H1 (cell line): Measurements from ENCODE around the gene PRR30. TPM values are rescaled to one million over a fixed set of nuclear protein-coding genes. Genes with fewer than 3 reads are reported as not detected.

Source experiments
- CTCF ChIA-PET: fragments of 300-600 bp; sonication (Branson Sonifier 250); formaldehyde crosslinking; loops from one replicate; lab custom pipeline; 2021; ENCODE audit not compliant: partially characterized antibody; lab: Charles Lee
- POLR2A ChIA-PET: fragments of 300-600 bp; sonication (Branson Sonifier 250); formaldehyde crosslinking; loops from one replicate; lab custom pipeline; 2021; ENCODE audit warnings: inconsistent platforms; ENCODE audit not compliant: partially characterized antibody; lab: Charles Lee
- DNase-seq, 2 experiments: peaks; one replicate each; pipeline versions ENCODE4 v3.0.0 to v3.0.0-alpha.2; 2010 to 2022; ENCODE audit warnings: low spot score in 2 of 2, low read depth in 1 of 2, mixed read lengths in 1 of 2
- FAIRE-seq: peaks from 2 replicates; lab custom pipeline; 2011; peaks lifted over from hg19 to GRCh38; lab: Jason Lieb, UNC
- H2AFZ ChIP-seq: 2 replicates; pipeline ENCODE4 v1.8.1; 2012; ENCODE audit warnings: low read length, inconsistent platforms
- H2AK5ac ChIP-seq: 2 replicates; pipeline ENCODE4 v1.6.1; 2013; ENCODE audit warnings: low read depth, low read length
- H2BK120ac ChIP-seq: replicated peaks from 2 replicates; pipeline ENCODE3; 2013; ENCODE audit warnings: low read depth, low read length, inconsistent platforms
- H2BK12ac ChIP-seq: 2 replicates; pipeline ENCODE4 v1.6.1; 2013; ENCODE audit warnings: low read depth, low read length
- H2BK15ac ChIP-seq: 2 replicates; pipeline ENCODE4 v1.6.1; 2013; ENCODE audit warnings: low read length
- H2BK20ac ChIP-seq: 2 replicates; pipeline ENCODE4 v1.6.1; 2013; ENCODE audit warnings: low read length
- H2BK5ac ChIP-seq: 2 replicates; pipeline ENCODE4 v1.6.1; 2013; ENCODE audit warnings: low read depth, low read length
- H3K14ac ChIP-seq: 2 replicates; pipeline ENCODE4 v1.6.1; 2013; ENCODE audit warnings: inconsistent platforms; ENCODE audit not compliant: insufficient read length
- H3K18ac ChIP-seq: 2 replicates; pipeline ENCODE4 v1.6.1; 2013; ENCODE audit warnings: low read length; ENCODE audit errors: extremely low read depth
- H3K23ac ChIP-seq: 2 replicates; pipeline ENCODE4 v1.6.1; 2013; ENCODE audit warnings: inconsistent platforms; ENCODE audit not compliant: insufficient read length
- H3K23me2 ChIP-seq: 2 replicates; pipeline ENCODE4 v1.6.1; 2013; ENCODE audit warnings: low read depth, low read length
- H3K27ac ChIP-seq: 2 replicates; pipeline ENCODE4 v1.6.1; 2011; ENCODE audit warnings: low read depth, low read length, inconsistent platforms
- H3K27me3 ChIP-seq, 4 experiments: replicated peaks in 1 of 4; 1 replicate in 1 of 4; 2 replicates in 3 of 4; pipeline versions ENCODE4 v1.6.1 to v1.8.1; 2011 to 2013; ENCODE audit warnings: low read length in 3 of 4, mild to moderate bottlenecking in 3 of 4, inconsistent platforms in 2 of 4, mixed read lengths in 2 of 4, moderate library complexity in 1 of 4; ENCODE audit not compliant: control insufficient read depth in 3 of 4, insufficient read depth in 3 of 4; ENCODE audit errors: extremely low read depth in 1 of 4
- H3K36me3 ChIP-seq, 4 experiments: 2 replicates each; pipeline versions ENCODE4 v1.6.1 to v1.8.1; 2011 to 2013; ENCODE audit warnings: mild to moderate bottlenecking in 4 of 4, low read length in 3 of 4, moderate library complexity in 2 of 4, control low read depth in 1 of 4, inconsistent platforms in 1 of 4; ENCODE audit not compliant: insufficient read depth in 4 of 4, control insufficient read depth in 2 of 4
- H3K4ac ChIP-seq: replicated peaks from 2 replicates; pipeline ENCODE3; 2013; ENCODE audit warnings: low read length, low read depth, mixed read lengths, inconsistent platforms; ENCODE audit not compliant: insufficient read length
- H3K4me1 ChIP-seq, 4 experiments: replicated peaks in 1 of 4; 1 replicate in 1 of 4; 2 replicates in 3 of 4; pipeline versions ENCODE4 v1.6.1 to v1.8.1; 2011 to 2013; ENCODE audit warnings: low read length in 3 of 4, inconsistent platforms in 2 of 4, mixed read lengths in 1 of 4; ENCODE audit not compliant: insufficient read depth in 4 of 4, control insufficient read depth in 3 of 4
- H3K4me2 ChIP-seq, 2 experiments: 2 replicates each; pipeline versions ENCODE4 v1.6.1 to v1.8.1; 2011 to 2013; ENCODE audit warnings: low read depth in 2 of 2, low read length in 2 of 2, control low read depth in 1 of 2, inconsistent platforms in 1 of 2, mild to moderate bottlenecking in 1 of 2; ENCODE audit not compliant: insufficient read depth in 1 of 2
- H3K4me3 ChIP-seq, 4 experiments: fragments of 200-600, 300-600 bp in 1 of 4; sonication (generic), shearing (Covaris generic), sonication (Bioruptor Twin) in 1 of 4; 2 replicates each; pipeline versions ENCODE4 v1.5.1 to v1.8.1; 2011 to 2016; ENCODE audit warnings: low read length in 4 of 4, low read depth in 3 of 4, control low read depth in 2 of 4, inconsistent platforms in 2 of 4, mild to moderate bottlenecking in 2 of 4, mixed read lengths in 1 of 4, moderate library complexity in 1 of 4; ENCODE audit not compliant: insufficient read depth in 2 of 4; ENCODE audit errors: extremely low read depth in 1 of 4
- H3K56ac ChIP-seq: replicated peaks from 2 replicates; pipeline ENCODE3; 2013; ENCODE audit warnings: low read depth, mild to moderate bottlenecking, mixed read lengths, low read length, inconsistent platforms; ENCODE audit not compliant: insufficient read length
- H3K79me1 ChIP-seq: 2 replicates; pipeline ENCODE4 v1.6.1; 2013; ENCODE audit warnings: low read depth, low read length, control low read depth
- H3K79me2 ChIP-seq, 2 experiments: 2 replicates each; pipeline versions ENCODE4 v1.6.1 to v1.8.1; 2012 to 2013; ENCODE audit warnings: low read length in 2 of 2, mild to moderate bottlenecking in 2 of 2, inconsistent platforms in 1 of 2; ENCODE audit not compliant: insufficient read depth in 2 of 2, control insufficient read depth in 1 of 2
- H3K9ac ChIP-seq, 4 experiments: replicated peaks in 1 of 4; 1 replicate in 1 of 4; 2 replicates in 3 of 4; pipeline versions ENCODE4 v1.6.1 to v1.8.1; 2011 to 2013; ENCODE audit warnings: low read depth in 3 of 4, low read length in 3 of 4, control low read depth in 2 of 4, mild to moderate bottlenecking in 2 of 4, moderate library complexity in 2 of 4, inconsistent platforms in 1 of 4; ENCODE audit errors: extremely low read depth in 1 of 4
- H3K9me3 ChIP-seq, 2 experiments: 2 replicates each; pipeline versions ENCODE4 v1.6.1 to v1.8.1; 2012 to 2013; ENCODE audit warnings: mild to moderate bottlenecking in 2 of 2, moderate library complexity in 2 of 2, control low read depth in 1 of 2, inconsistent platforms in 1 of 2, low read depth in 1 of 2, low read length in 1 of 2, mixed read lengths in 1 of 2; ENCODE audit not compliant: insufficient read depth in 2 of 2
- H4K20me1 ChIP-seq, 2 experiments: replicated peaks in 1 of 2; 2 replicates each; pipeline versions ENCODE3 to v1.8.1; 2011 to 2013; ENCODE audit warnings: inconsistent platforms in 2 of 2, low read length in 2 of 2, mild to moderate bottlenecking in 1 of 2; ENCODE audit not compliant: insufficient read depth in 2 of 2, control insufficient read depth in 1 of 2
- H4K5ac ChIP-seq: 2 replicates; pipeline ENCODE4 v1.6.1; 2013; ENCODE audit warnings: low read length, low read depth, mixed read lengths, inconsistent platforms; ENCODE audit not compliant: insufficient read length
- H4K8ac ChIP-seq: 2 replicates; pipeline ENCODE4 v1.8.0; 2013; ENCODE audit warnings: mild to moderate bottlenecking, moderate library complexity, low read length, inconsistent platforms; ENCODE audit not compliant: insufficient read depth; ENCODE audit errors: extremely low read depth
- H4K91ac ChIP-seq: replicated peaks from 2 replicates; pipeline ENCODE3; 2013; ENCODE audit warnings: low read length, mixed read lengths, inconsistent platforms; ENCODE audit not compliant: insufficient read length
- ASH2L ChIP-seq: fragments of 200-600, 300-600 bp; sonication (generic); IDR thresholded peaks from one replicate; pipeline ENCODE4 v1.7.1; 2017; ENCODE audit warnings: low read length
- BCL11A ChIP-seq, 2 experiments: IDR thresholded peaks; one replicate each; pipeline ENCODE4 v1.6.1; 2011; ENCODE audit warnings: low read depth in 2 of 2, low read length in 2 of 2, mild to moderate bottlenecking in 2 of 2
- BRCA1 ChIP-seq: IDR thresholded peaks from 2 replicates; pipeline ENCODE4 v1.6.1; 2012; ENCODE audit warnings: low read depth, low read length, improper control_type of control experiment
- CBX5 ChIP-seq: fragments of 300-800, 300-1000 bp; sonication (generic); IDR thresholded peaks from 2 replicates; pipeline ENCODE4 v1.7.1; 2016; ENCODE audit warnings: antibody characterized with exemption, low read length, low read depth
- CEBPB ChIP-seq: IDR thresholded peaks from 2 replicates; pipeline ENCODE4 v1.6.1; 2012; ENCODE audit warnings: low read depth, low read length
- CTBP2 ChIP-seq: IDR thresholded peaks from 2 replicates; pipeline ENCODE4 v1.7.0; 2011; ENCODE audit warnings: borderline replicate concordance, mild to moderate bottlenecking, moderate library complexity, mixed read lengths, low read length; ENCODE audit not compliant: insufficient read depth, insufficient read length
- E2F6 ChIP-seq: IDR thresholded peaks from 2 replicates; pipeline ENCODE4 v1.6.1; 2012; ENCODE audit warnings: inconsistent platforms
- JUND ChIP-seq: IDR thresholded peaks from 2 replicates; pipeline ENCODE4 v1.6.1; 2011; ENCODE audit warnings: mild to moderate bottlenecking, improper control_type of control experiment, low read length
- KDM1A ChIP-seq: fragments of 200-600, 300-600 bp; sonication (generic); IDR thresholded peaks from 2 replicates; pipeline ENCODE4 v1.7.1; 2016; ENCODE audit warnings: mild to moderate bottlenecking, low read length, borderline replicate concordance
- POU5F1 ChIP-seq: IDR thresholded peaks from 2 replicates; pipeline ENCODE4 v1.6.1; 2011; ENCODE audit warnings: low read depth, mild to moderate bottlenecking, low read length, moderate library complexity
- RXRA ChIP-seq: IDR thresholded peaks from 2 replicates; pipeline ENCODE4 v1.6.1; 2011; ENCODE audit warnings: low read depth, mild to moderate bottlenecking, low read length, moderate library complexity; ENCODE audit not compliant: insufficient read depth
- SIX5 ChIP-seq: IDR thresholded peaks from 2 replicates; pipeline ENCODE4 v1.6.1; 2011; ENCODE audit warnings: mild to moderate bottlenecking, low read depth, low read length
- SP1 ChIP-seq: IDR thresholded peaks from 2 replicates; pipeline ENCODE4 v1.6.1; 2011; ENCODE audit warnings: low read depth, low read length
- SRF ChIP-seq: IDR thresholded peaks from 2 replicates; pipeline ENCODE4 v1.6.1; 2011; ENCODE audit warnings: mild to moderate bottlenecking, low read depth, low read length, moderate library complexity
- TCF12 ChIP-seq: IDR thresholded peaks from 2 replicates; pipeline ENCODE4 v1.6.1; 2011; ENCODE audit warnings: low read depth, mild to moderate bottlenecking, low read length
- WGBS, 2 experiments: shearing (Covaris generic) in 1 of 2; methylation state at CpG; one replicate each; pipeline versions ENCODE4 v1.1.6 to v1.1.7; 2013 to 2015; ENCODE audit warnings: low lambda C conversion rate in 2 of 2, mixed read lengths in 2 of 2, inconsistent platforms in 1 of 2, low coverage in 1 of 2, missing lambda C conversion rate in 1 of 2; ENCODE audit not compliant: insufficient replicate concordance in 2 of 2, insufficient coverage in 1 of 2, insufficient read length in 1 of 2; ENCODE audit errors: extremely low coverage in 1 of 2, missing lambda C conversion rate in 1 of 2; 5-methylcytosine and 5-hydroxymethylcytosine counted together
- polyA plus RNA-seq, 7 experiments: library from polyadenylated mRNA; depleted of rRNA in 3 of 7; stranded (reverse) in 5 of 7; unstranded in 2 of 7; fragments of >200 nt in 5 of 7; fragments of 200-250 nt in 2 of 7; gene quantifications; 1 replicate in 5 of 7; 2 replicates in 1 of 7; 4 replicates in 1 of 7; pipeline versions ENCODE4 v1.2.1 to v1.2.3, GENCODE V29; 2011 to 2013; ENCODE audit warnings: missing spikeins in 2 of 7, mixed read lengths in 2 of 7
- total RNA-seq: library from RNA; stranded (reverse); fragmentation: NEBNext Ultra II Directional; extraction: Animal tissue kit (Norgen Biotek cat#: 25700); gene quantifications from 2 replicates; pipeline ENCODE4 v1.2.1, GENCODE V29; 2021

Gene PRR30
- total and polyA plus RNA-seq, 2 of the 8 experiments (the other 6 are each of a cell fraction or from before 2014, with no cell fraction given) = not detected

GRCh38 chr2:27121906-27122305, 17.3 kb downstream of the PRR30 start:
- no peak overlapping the region for H3K14ac ChIP-seq
- no peak overlapping the region for H4K8ac ChIP-seq
- H3K4me3 ChIP-seq = no peak overlapping the region
- H3K4me2 ChIP-seq = no peak overlapping the region
- no peaks in the 10 kb centered on the region for H4K20me1 ChIP-seq
- no peak overlapping the region for H3K9ac ChIP-seq
- WGBS, 2 experiments = 75% methylated on average over 2 of the region's 2 CpGs; no CpG with 5 or more reads in 1 of the 2 experiments
- no peak overlapping the region for H2BK5ac ChIP-seq
- no peak overlapping the region for H2BK120ac ChIP-seq
- peaks cover 15% of the 10 kb centered on the region for H3K23me2 ChIP-seq
- no peak overlapping the region for H3K18ac ChIP-seq
- no peaks in the 10 kb centered on the region for H3K79me1 ChIP-seq
- no peak overlapping the region for H2AFZ ChIP-seq
- H3K27ac ChIP-seq = no peak overlapping the region
- no peak overlapping the region for H2AK5ac ChIP-seq
- H3K27me3 ChIP-seq = peaks cover 8 to 63% (median 45%) of the 10 kb centered on the region in 4 experiments
- POLR2A ChIA-PET = interaction anchor here (2.5 kb wide), 1 partner anchor 12 kb away, joined by 24 read pairs; the partner anchor contains the start of gene PREB
- no peak overlapping the region for H2BK12ac ChIP-seq
- H2BK15ac ChIP-seq = no peak overlapping the region
- no peak overlapping the region for H3K56ac ChIP-seq
- no peaks in the 10 kb centered on the region for H3K9me3 ChIP-seq
- FAIRE-seq = no peak
- H2BK20ac ChIP-seq = no peak overlapping the region
- H3K4ac ChIP-seq = no peak overlapping the region
- H3K4me1 ChIP-seq = peaks cover 0 to 19% (median 12%) of the 10 kb centered on the region in 4 experiments; a peak in 6 of 7 replicates
- no peak for DNase-seq
- no peak overlapping the region for H4K5ac ChIP-seq
- no peak overlapping the region for H4K91ac ChIP-seq
- H3K79me2 ChIP-seq = no peaks in the 10 kb centered on the region
- CTCF ChIA-PET = interaction anchor here (0.7 kb wide), 1 partner anchor 40 kb away, joined by 3 read pairs; no protein-coding TSS in a partner anchor
- H3K36me3 ChIP-seq = no peaks in the 10 kb centered on the region
- H3K23ac ChIP-seq = no peak overlapping the region
- TF ChIP-seq BRCA1 = no peak
- TF ChIP-seq TCF12 = no peak
- TF ChIP-seq ASH2L = no peak
- TF ChIP-seq POU5F1 = no peak
- TF ChIP-seq JUND = no peak
- TF ChIP-seq CEBPB = no peak
- TF ChIP-seq CTBP2 = no peak
- no peak for TF ChIP-seq RXRA
- no peak for TF ChIP-seq SRF
- no peak for TF ChIP-seq CBX5
- TF ChIP-seq KDM1A = no peak
- no peak for TF ChIP-seq BCL11A (IDR thresholded peaks at IDR 0.05; ENCODE audit: low read depth in 2 of 2, low read length in 2 of 2)
- no peak for TF ChIP-seq E2F6
- no peak for TF ChIP-seq SIX5
- TF ChIP-seq SP1 = no peak
